ACC112 (cell line): Measurements from ENCODE around the gene PTRH1.

Source experiments
- H2AFZ ChIP-seq: fragments of 200-600 bp; sonication (generic); one replicate; pipeline ENCODE4 v1.6.0; 2017; ENCODE audit warnings: antibody characterized with exemption, low read length; ENCODE audit not compliant: unreplicated experiment
- H3K27ac ChIP-seq: fragments of 200-600 bp; sonication (generic); 2 replicates; pipeline ENCODE4 v1.5.1; 2014; ENCODE audit warnings: low read depth, mild to moderate bottlenecking, antibody characterized with exemption, low read length, moderate library complexity
- H3K27me3 ChIP-seq: fragments of 200-600 bp; sonication (generic); 2 replicates; pipeline ENCODE4 v1.6.1; 2014; ENCODE audit warnings: mild to moderate bottlenecking, antibody characterized with exemption, low read length, moderate library complexity, mixed read lengths; ENCODE audit not compliant: insufficient read depth
- H3K36me3 ChIP-seq: fragments of 200-600 bp; sonication (generic); 2 replicates; pipeline ENCODE4 v1.6.1; 2016; ENCODE audit warnings: mild to moderate bottlenecking, antibody characterized with exemption, low read length, moderate library complexity, mixed read lengths; ENCODE audit not compliant: insufficient read depth
- H3K4me1 ChIP-seq: fragments of 200-600 bp; sonication (generic); one replicate; pipeline ENCODE4 v1.6.1; 2016; ENCODE audit warnings: low read length, mixed read lengths; ENCODE audit not compliant: insufficient read depth, unreplicated experiment, control insufficient read depth
- H3K4me3 ChIP-seq: fragments of 200-600 bp; sonication (generic); 2 replicates; pipeline ENCODE4 v1.5.1; 2014; ENCODE audit warnings: mild to moderate bottlenecking, low read depth, low read length
- H3K79me2 ChIP-seq: fragments of 200-600 bp; sonication (generic); one replicate; pipeline ENCODE4 v1.6.0; 2016; ENCODE audit warnings: low read length; ENCODE audit not compliant: control insufficient read depth, unreplicated experiment, insufficient read depth

PTRH1 gene

DNA sequence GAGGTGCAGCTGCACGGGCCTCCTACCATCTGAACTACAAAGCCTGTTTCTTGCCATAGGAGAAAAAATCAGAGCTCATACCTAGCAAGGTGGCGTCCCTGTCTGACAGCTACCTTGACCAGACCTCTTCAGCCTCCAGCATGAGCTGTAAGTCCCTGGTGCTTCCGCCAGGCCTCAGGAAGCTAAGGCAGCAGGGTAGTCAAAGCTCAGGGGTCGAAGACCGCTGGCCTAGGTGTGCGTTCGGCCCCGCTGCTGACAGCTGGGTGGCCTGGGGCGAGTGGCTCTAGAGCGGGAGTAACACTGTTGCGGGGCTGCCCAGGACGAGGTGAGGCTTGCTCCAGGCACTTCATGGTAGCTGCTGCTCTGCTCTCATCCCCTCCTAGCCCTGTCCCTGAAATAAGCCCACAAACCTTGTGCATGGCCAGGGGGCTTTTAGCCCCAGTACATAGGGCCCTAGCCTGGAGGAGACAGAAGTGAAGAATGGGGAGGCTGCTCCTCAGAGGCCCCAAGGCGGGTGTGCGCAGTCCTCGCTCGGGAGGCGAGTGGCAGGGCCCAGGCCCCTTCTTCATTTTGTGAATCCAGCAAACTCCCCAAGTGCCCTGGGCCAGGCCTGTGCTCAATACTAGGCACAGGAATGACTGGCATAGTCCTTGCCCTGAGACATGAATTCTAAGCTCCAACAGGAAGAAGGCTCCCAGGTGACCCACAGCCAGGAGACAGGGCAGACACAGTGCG is 14.2 kb upstream of the PTRH1 start:
- Histone ChIP-seq H3K79me2 (no peaks in the 10 kb centered on the region), H3K4me3 (no peak overlapping the region), H3K27me3 (no peaks in the 10 kb centered on the region), H3K36me3 (no peaks in the 10 kb centered on the region), H2AFZ (no peak overlapping the region), H3K4me1 (peaks cover 4% of the 10 kb centered on the region), H3K27ac (no peak overlapping the region)

- H3K4me1 ChIP-seq, result peaks cover 9% of the 10 kb centered on the region
- H3K27me3 ChIP-seq, result no peaks in the 10 kb centered on the region
- no peaks in the 10 kb centered on the region for H3K79me2 ChIP-seq
- no peaks in the 10 kb centered on the region for H3K36me3 ChIP-seq
- no peak overlapping the region for H3K4me3 ChIP-seq
- H3K27ac ChIP-seq, result no peak overlapping the region
- H2AFZ ChIP-seq, result no peak overlapping the region
Observed at GRCh38 chr9:127728808-127729207, 13.3 kb upstream of the PTRH1 start.

DNA sequence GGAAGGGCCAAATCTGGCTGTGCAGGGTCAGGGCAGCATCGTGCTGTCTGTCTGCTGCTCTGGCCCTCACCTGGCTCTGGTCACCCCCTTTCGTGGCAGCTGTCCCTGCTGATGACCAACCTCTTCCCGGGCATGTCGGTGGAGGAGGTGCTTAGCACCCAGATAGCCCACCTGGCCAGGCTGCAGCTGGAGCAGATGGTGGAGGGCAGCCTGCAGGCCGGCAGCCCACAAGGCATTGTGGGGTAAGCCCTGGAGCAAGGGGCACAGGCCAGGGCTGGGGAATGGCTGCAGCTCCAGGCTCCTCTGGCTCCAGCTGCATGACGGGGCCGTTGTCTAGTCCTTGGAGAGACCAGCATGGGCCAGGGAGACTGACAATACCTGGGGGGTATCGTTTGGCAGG is 11.4 kb upstream of the PTRH1 start:
- no peaks in the 10 kb centered on the region for H3K36me3 ChIP-seq
- no peak overlapping the region for H2AFZ ChIP-seq
- H3K27me3 ChIP-seq, result no peaks in the 10 kb centered on the region
- no peaks in the 10 kb centered on the region for H3K79me2 ChIP-seq
- H3K4me3 ChIP-seq, result no peak overlapping the region
- peaks cover 19% of the 10 kb centered on the region for H3K4me1 ChIP-seq
- H3K27ac ChIP-seq, result no peak overlapping the region

DNA sequence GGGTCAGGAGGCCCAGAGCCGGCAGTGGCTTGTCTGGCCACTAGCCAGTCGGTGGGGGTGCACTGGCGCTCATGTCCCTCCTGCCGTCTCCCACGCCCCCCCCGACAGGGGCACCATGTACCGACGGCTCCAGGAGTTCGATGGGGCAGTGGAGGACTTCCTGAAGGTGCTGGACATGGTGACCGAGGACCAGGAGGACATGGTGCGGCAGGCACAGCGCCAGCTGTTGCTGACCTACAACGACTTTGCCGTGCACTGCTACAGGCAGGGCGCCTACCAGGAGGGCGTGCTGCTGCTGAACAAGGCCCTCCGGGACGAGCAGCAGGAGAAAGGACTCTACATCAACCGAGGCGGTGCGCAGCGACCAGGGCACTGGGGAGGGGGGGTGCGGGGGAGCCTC is 8.5 kb upstream of the PTRH1 start:
- Histone ChIP-seq H3K79me2 (no peaks in the 10 kb centered on the region), H3K4me3 (no peak overlapping the region), H3K27me3 (no peaks in the 10 kb centered on the region), H3K27ac (no peak overlapping the region), H3K36me3 (no peaks in the 10 kb centered on the region), H2AFZ (no peak overlapping the region), H3K4me1 (peaks cover 24% of the 10 kb centered on the region)

GRCh38 chr9:127723444-127723843 is 8.0 kb upstream of the PTRH1 start:
- no peak overlapping the region for H3K27ac ChIP-seq
- no peaks in the 10 kb centered on the region for H3K36me3 ChIP-seq
- peaks cover 24% of the 10 kb centered on the region for H3K4me1 ChIP-seq
- H3K4me3 ChIP-seq, result no peak overlapping the region
- no peak overlapping the region for H2AFZ ChIP-seq
- no peaks in the 10 kb centered on the region for H3K27me3 ChIP-seq
- no peaks in the 10 kb centered on the region for H3K79me2 ChIP-seq

DNA sequence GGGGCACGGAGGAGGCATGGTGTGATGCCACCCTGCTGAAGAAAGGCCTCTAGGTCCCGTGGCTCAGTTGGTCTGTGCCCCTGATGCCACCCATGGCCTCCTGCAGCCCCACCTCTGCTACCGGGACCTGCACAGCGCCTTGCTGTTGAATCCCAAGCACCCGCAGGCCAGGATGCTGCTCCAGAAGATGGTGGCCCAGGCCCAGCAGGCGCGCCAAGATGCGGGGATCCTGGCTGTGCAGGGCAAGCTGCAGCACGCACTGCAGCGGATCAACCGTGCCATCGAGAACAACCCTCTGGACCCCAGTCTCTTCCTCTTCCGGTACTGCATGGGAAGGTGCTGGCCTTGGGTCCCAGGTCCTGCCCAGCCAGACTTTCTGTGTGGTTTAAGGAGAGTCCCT is 7.5 kb upstream of the PTRH1 start:
- Histone ChIP-seq H2AFZ (no peak overlapping the region), H3K27ac (no peak overlapping the region), H3K27me3 (no peaks in the 10 kb centered on the region), H3K4me3 (no peak overlapping the region), H3K4me1 (peaks cover 24% of the 10 kb centered on the region), H3K36me3 (no peaks in the 10 kb centered on the region), H3K79me2 (no peaks in the 10 kb centered on the region)

DNA sequence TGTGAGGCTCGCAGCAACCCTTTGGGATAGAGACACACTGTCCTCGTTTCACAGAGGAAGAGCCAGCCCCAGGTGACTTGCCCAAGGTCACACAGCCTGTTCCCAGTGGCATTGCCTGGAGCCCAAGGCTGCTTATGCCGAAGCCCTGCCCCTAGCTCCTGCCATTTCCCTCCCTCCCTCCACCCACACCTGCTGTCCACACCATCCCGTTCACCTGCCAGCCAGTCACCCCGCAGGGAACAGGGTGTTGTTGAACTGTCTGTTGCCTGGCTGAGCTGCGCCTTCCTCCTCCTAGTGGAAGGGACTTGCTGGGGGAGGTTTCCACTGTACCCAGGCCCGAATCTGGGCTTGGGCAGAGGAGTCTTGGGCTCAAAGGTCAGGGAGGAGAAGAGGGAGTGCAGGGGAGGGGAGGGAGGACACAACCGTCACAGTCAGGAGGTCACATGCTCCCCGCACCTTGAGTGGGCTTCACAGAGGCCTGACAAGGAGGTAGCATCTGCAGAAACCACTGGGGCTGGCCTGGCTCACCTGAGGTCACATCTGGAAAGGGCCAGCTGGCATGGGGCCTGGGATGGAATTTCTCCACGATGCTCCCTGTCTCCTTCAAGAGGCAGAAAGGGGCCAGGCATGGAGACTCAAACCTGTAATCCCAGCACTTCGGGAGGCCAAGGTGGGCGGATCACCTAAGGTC is 6.7 kb upstream of the PTRH1 start:
- Histone ChIP-seq H2AFZ (no peak overlapping the region), H3K79me2 (no peaks in the 10 kb centered on the region), H3K4me3 (no peak overlapping the region), H3K27ac (no peak overlapping the region), H3K4me1 (peaks cover 24% of the 10 kb centered on the region), H3K36me3 (no peaks in the 10 kb centered on the region), H3K27me3 (no peaks in the 10 kb centered on the region)

- Histone ChIP-seq H3K4me1 (peaks cover 24% of the 10 kb centered on the region), H2AFZ (no peak overlapping the region), H3K27ac (no peak overlapping the region), H3K36me3 (no peaks in the 10 kb centered on the region), H3K27me3 (no peaks in the 10 kb centered on the region), H3K4me3 (no peak overlapping the region), H3K79me2 (no peaks in the 10 kb centered on the region)
Observed at GRCh38 chr9:127721391-127721821, 5.9 kb upstream of the PTRH1 start.

DNA sequence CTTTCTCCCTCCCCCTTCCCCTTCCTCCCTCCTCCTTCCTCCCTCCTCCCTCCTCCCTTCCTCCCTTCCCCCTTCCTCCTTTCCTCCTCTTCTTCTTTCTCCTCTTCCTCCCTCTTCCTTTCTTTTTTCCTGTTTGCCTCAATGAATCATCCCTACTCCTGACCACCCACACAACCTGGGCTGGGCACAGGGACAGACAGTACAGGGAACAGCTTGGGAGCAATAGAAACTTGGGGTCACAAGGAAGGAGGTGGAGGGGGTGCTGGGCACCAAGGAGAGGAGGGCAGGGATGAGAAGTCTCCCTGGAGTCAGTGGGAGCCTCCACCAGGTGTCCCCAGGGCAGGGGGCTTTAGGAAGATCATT is 5.4 kb upstream of the PTRH1 start:
- Histone ChIP-seq H3K79me2 (no peaks in the 10 kb centered on the region), H2AFZ (no peak overlapping the region), H3K4me3 (no peak overlapping the region), H3K4me1 (peaks cover 24% of the 10 kb centered on the region), H3K27me3 (no peaks in the 10 kb centered on the region), H3K36me3 (no peaks in the 10 kb centered on the region), H3K27ac (no peak overlapping the region)

- Histone ChIP-seq H3K79me2 (no peaks in the 10 kb centered on the region), H3K27ac (no peak overlapping the region), H3K4me3 (no peak overlapping the region), H3K4me1 (peaks cover 24% of the 10 kb centered on the region), H2AFZ (no peak overlapping the region), H3K27me3 (no peaks in the 10 kb centered on the region), H3K36me3 (no peaks in the 10 kb centered on the region)
Observed at GRCh38 chr9:127720031-127720864, 4.8 kb upstream of the PTRH1 start.
